SU-DHL-6 (cell line): ENCODE results near the gene TBC1D22A.

Source experiments
- CTCF ChIP-seq: fragments of 200-600 bp; sonication (generic); IDR thresholded peaks from one replicate; pipeline ENCODE4 v1.5.1; 2017; ENCODE audit warnings: antibody characterized with exemption, mild to moderate bottlenecking, low read length, moderate library complexity; ENCODE audit not compliant: insufficient read depth, poor library complexity, severe bottlenecking
- EZH2phosphoT487 ChIP-seq: fragments of 200-600 bp; sonication (generic), shearing (Covaris generic); conservative IDR thresholded peaks from 2 replicates; pipeline ENCODE4 v1.6.1; 2018; ENCODE audit warnings: mild to moderate bottlenecking, antibody characterized with exemption, low read length, moderate library complexity, mixed read lengths

- no peak for TF ChIP-seq CTCF
- TF ChIP-seq EZH2phosphoT487: no peak
Observed at GRCh38 chr22:46970411-46971098, 208.1 kb downstream of the TBC1D22A start.
